ENCODE data around the gene DNAAF3. TPM values are rescaled to one million over a fixed set of nuclear protein-coding genes. Genes with fewer than 3 reads are reported as not detected.

The DNAAF3 gene
- total RNA-seq, 1 experiment from 2014 or later: 0.45 TPM

DNA sequence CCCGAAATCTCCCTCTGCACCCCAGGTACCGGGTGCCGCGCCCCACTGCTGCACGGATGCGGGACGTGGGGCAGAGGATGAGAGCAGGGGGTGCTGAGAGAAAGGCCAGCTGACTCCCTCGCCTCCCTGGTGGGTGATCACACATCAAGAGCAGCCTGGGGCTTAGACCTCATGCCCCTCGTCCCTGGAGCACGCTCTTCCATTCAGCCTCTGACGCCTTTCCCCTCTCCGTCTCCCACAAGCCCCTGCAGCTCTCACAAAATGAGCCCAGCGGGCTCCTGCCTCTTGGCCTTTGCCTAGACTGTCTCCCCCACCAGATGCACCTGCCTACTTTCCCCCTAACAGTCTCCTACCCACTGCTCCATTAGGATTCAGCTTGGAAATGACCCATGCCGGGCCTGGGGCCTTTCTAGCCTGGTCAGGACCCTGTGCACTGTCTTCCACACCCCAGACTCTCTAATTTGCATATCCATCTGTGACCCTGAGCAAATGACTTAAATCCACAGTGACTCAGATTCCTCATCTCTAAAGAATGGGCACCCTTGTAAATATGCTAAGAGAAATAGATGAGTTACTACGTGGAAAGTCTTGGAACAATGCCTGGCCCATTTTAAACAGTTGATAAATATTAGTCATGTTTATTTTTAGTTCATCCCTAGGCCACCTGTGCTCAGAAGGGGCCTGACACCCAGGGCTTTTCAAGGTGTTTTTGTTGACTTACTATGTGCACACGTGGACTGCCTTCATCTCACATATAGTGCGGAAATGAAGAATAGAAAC, 43.5 kb upstream of the DNAAF3 start:
- Histone ChIP-seq H3K9me3 (no peaks in the 10 kb centered on the region), H3K4me3 (ENCODE audit: low read depth, low read length) (no peak overlapping the region), H3K27me3 (replicated peaks; ENCODE audit: control insufficient read depth, insufficient read depth, low read length) (no peaks in the 10 kb centered on the region), H3K36me3 (ENCODE audit: control insufficient read depth, insufficient read depth, low read length) (no peaks in the 10 kb centered on the region), H3K4me1 (peaks cover 26% of the 10 kb centered on the region)
- peak overlapping the region; percentile 36 for H3K27ac Mint-ChIP-seq (ENCODE audit: unreplicated experiment)
- peaks cover 6% of the 10 kb centered on the region for H3K36me3 Mint-ChIP-seq (ENCODE audit: insufficient read depth, unreplicated experiment)
- CTCF ChIA-PET: interaction anchor here (0.9 to 1.3 kb wide), 3 partner anchors 44 to 423 kb away, joined by 3 to 5 read pairs (median 3); partner anchors contain the start of gene TMEM238
- no peaks in the 10 kb centered on the region for H3K9me3 Mint-ChIP-seq (ENCODE audit: unreplicated experiment)
- DNase-seq: no peak
- BruUV-seq (replicated peaks): no TSS peak
- TF ChIP-seq, protein P1, sequence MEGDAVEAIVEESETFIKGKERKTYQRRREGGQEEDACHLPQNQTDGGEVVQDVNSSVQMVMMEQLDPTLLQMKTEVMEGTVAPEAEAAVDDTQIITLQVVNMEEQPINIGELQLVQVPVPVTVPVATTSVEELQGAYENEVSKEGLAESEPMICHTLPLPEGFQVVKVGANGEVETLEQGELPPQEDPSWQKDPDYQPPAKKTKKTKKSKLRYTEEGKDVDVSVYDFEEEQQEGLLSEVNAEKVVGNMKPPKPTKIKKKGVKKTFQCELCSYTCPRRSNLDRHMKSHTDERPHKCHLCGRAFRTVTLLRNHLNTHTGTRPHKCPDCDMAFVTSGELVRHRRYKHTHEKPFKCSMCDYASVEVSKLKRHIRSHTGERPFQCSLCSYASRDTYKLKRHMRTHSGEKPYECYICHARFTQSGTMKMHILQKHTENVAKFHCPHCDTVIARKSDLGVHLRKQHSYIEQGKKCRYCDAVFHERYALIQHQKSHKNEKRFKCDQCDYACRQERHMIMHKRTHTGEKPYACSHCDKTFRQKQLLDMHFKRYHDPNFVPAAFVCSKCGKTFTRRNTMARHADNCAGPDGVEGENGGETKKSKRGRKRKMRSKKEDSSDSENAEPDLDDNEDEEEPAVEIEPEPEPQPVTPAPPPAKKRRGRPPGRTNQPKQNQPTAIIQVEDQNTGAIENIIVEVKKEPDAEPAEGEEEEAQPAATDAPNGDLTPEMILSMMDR (IDR thresholded peaks at IDR 0.05; ENCODE audit: insufficient read depth in 1 of 2, low read depth in 1 of 2, low read length in 1 of 2, severe bottlenecking in 1 of 2, unreplicated experiment in 1 of 2): no peak
- intact Hi-C loops (cut with micrococcal nuclease; ENCODE audit: unreplicated experiment): loop anchor here (5.0 kb wide), 1 partner anchor 38 kb away; no protein-coding TSS in a partner anchor
- POLR2A ChIA-PET: no interaction called here
- H3K4me3 Mint-ChIP-seq (ENCODE audit: unreplicated experiment): peak overlapping the region; percentile 4
- no peaks in the 10 kb centered on the region for H3K27me3 Mint-ChIP-seq (ENCODE audit: insufficient read depth, unreplicated experiment)
- peaks cover 19% of the 10 kb centered on the region for H3K4me1 Mint-ChIP-seq (ENCODE audit: low read depth, unreplicated experiment)

DNA sequence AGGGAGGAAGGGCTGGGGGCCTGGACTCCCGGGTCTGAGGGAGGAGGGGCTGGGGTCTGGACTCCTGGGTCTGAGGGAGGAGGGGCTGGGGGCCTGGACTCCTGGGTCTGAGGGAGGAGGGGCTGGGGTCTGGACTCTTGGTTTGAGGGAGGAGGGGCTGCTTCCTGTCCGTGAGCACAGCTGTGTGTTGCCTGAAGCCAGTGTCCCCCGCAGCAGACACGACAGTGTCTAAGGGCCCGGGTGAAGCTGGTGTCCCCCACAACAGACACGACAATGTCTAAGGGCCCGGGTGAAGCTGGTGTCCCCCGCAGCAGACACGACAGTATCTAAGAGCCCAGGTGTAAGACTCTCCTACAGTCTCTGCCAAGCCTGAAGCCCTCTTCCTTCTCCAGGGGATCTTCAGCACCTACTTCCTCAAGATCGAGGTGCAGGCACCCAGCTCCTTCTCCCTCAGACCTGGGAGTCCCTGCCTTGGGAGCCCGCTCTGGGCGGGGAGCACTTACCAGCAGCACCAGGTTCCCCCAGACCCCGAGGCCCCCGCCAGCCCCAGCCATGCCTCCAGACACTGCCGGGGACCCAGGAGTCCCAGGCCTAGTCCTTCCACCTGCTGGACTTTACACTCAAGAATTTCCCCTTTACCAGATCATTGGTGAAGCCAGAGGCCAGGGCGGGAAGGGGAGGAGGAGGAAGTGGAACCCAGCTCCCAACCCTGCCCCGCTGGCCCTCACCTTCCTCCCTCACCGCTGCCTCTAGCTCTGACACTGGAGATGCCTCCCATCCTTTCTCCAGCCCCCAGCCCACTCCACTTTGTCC, 42.7 kb upstream of the DNAAF3 start, which contains the start of gene PTPRH:
Gene PTPRH, minus strand, starts transcription at position 622 of the 813 bp plus-strand sequence. Its CDS starts 68 bp downstream, at position 554.
- no TSS peak for BruUV-seq (replicated peaks)
- ChIA-PET POLR2A (interaction anchor here (0.6 kb wide), 1 partner anchor 209 kb away, joined by 3 read pairs; no protein-coding TSS in a partner anchor), CTCF (interaction anchor here (0.9 to 1.3 kb wide), 4 partner anchors 44 to 424 kb away, joined by 3 to 5 read pairs (median 3); partner anchors contain the start of genes HSPBP1 and TMEM238)
- Histone ChIP-seq H3K4me1 (peaks cover 26% of the 10 kb centered on the region), H3K9me3 (no peaks in the 10 kb centered on the region), H3K4me3 (ENCODE audit: low read depth, low read length) (no peak within 1 kb of the TSS), H3K27me3 (replicated peaks; ENCODE audit: control insufficient read depth, insufficient read depth, low read length) (no peaks in the 10 kb centered on the region), H3K36me3 (ENCODE audit: control insufficient read depth, insufficient read depth, low read length) (no peaks in the 10 kb centered on the region)
- no peak for DNase-seq
- H3K9me3 Mint-ChIP-seq (ENCODE audit: unreplicated experiment): no peaks in the 10 kb centered on the region
- peak within 1 kb of the TSS; percentile 36 for H3K27ac Mint-ChIP-seq (ENCODE audit: unreplicated experiment)
- TF ChIP-seq, protein P1 (IDR thresholded peaks at IDR 0.05; ENCODE audit: insufficient read depth in 1 of 2, low read depth in 1 of 2, low read length in 1 of 2, severe bottlenecking in 1 of 2, unreplicated experiment in 1 of 2): no peak
- no peaks in the 10 kb centered on the region for H3K27me3 Mint-ChIP-seq (ENCODE audit: insufficient read depth, unreplicated experiment)
- peaks cover 19% of the 10 kb centered on the region for H3K4me1 Mint-ChIP-seq (ENCODE audit: low read depth, unreplicated experiment)
- H3K4me3 Mint-ChIP-seq (ENCODE audit: unreplicated experiment): peak within 1 kb of the TSS; percentile 4
- intact Hi-C loops (cut with micrococcal nuclease; ENCODE audit: unreplicated experiment): loop anchor here (5.0 kb wide), 1 partner anchor 37 kb away; no protein-coding TSS in a partner anchor
- peaks cover 6% of the 10 kb centered on the region for H3K36me3 Mint-ChIP-seq (ENCODE audit: insufficient read depth, unreplicated experiment)
